AG10803 (cell line): Measurements from ENCODE around the gene VSTM2L.
A peak's percentile ranks its signal among the peaks of the same experiment; 100 is the strongest.

ENCODE experiments used
- DNase-seq: peaks from one replicate; pipeline ENCODE4 v3.0.0; 2010; ENCODE audit warnings: low read depth
- H3K4me3 ChIP-seq: 2 replicates; pipeline ENCODE4 v1.5.1; 2011; ENCODE audit warnings: mild to moderate bottlenecking, low read length, control low read depth
- CTCF ChIP-seq: conservative IDR thresholded peaks from 2 replicates; pipeline ENCODE4 v1.5.1; 2011; ENCODE audit warnings: mild to moderate bottlenecking, low read length, control low read depth, inconsistent platforms

The VSTM2L gene

DNA sequence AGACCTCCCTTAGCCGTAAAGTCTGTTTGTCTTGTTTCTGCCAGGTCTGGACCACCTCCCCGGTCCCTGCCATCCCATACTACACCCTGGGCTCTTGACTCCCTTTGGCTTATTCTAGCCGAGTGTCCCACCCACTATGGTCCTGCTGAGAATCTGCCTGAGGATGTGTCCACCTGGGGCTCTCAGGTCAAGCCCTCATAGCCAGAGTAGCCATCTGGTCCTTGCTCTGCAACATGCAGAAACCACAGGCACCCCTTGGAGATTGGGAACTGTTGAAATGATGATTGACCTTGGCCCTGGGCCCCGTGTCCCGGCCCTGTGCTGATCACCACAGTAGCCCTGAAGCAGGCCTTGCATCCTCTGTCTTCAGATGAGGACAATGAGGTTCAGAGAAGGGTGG, 44.0 kb downstream of the VSTM2L start:
- TF ChIP-seq CTCF, result no peak
- no peak for DNase-seq
- no peak overlapping the region for H3K4me3 ChIP-seq

GRCh38 chr20:37947943-37948342, 45.0 kb downstream of the VSTM2L start:
- H3K4me3 ChIP-seq, result no peak overlapping the region
- no peak for TF ChIP-seq CTCF
- DNase-seq, result no peak

DNA sequence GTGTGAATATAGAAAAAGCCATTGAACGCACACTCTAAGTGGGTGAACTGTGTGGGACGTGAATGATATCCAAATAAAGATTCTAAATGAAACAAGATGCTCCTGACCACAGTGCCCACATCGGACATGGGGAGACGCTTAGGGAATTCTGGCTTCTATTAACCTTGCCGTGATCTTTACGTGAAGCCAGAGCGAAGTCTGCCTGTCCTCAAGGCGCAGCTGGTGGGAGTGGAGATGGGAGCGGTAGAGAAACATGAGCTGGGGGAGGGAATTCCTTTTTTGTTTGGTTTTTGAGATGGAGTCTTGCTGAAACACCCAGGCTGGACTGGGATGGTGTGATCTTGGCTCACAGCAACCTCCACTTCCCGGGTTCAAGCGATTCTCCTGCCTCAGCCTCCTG, 46.0 kb downstream of the VSTM2L start:
- DNase-seq, result peak; percentile 3
- no peak for TF ChIP-seq CTCF

DNA sequence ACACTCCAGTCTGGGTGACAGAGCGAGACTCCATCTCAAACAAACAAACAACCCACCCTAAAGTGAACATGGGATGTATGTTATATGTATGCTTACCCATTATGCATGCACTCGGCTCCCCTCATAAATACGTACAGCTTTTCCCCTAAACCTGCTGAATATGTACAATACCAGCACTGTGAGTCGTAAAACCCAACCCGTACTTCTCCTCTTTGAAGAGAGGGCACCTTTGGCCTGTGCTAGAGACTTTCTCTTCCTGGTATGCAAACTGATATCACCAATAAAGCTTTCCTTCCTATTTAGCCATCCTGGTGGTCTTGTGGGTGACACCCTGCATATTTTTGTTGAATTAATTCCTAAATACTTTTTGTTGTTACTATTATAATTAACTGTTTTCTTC, 51.3 kb downstream of the VSTM2L start:
- no peak for DNase-seq
- no peak overlapping the region for H3K4me3 ChIP-seq
- TF ChIP-seq CTCF, result no peak

More for the DNA sequence above, 46.0 kb downstream of the VSTM2L start:
- no peak overlapping the region for H3K4me3 ChIP-seq

GRCh38 chr20:37954626-37955025, 51.7 kb downstream of the VSTM2L start:
- no peak for DNase-seq
- no peak overlapping the region for H3K4me3 ChIP-seq
- TF ChIP-seq CTCF, result no peak

DNA sequence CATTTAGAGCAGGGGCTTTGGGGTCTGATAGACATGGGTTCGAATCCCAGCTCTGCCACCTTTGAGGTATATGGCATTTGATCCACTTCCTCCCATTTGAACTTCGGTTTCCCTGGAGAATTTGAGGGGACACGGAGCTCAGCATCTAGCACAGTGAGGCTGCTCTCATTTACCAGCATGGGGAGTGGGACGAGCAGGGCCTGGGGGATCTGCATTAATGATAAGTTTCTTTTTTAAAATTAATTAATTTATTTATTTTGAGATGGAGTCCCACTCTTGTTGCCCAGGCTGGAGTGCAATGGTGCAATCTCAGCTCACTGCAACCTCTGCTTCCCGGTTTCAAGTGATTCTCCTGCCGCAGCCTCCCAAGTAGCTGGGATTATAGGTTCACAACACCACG, 52.6 kb downstream of the VSTM2L start:
- no peak for TF ChIP-seq CTCF
- DNase-seq, result no peak
- no peak overlapping the region for H3K4me3 ChIP-seq

GRCh38 chr20:37956107-37956585, 53.2 kb downstream of the VSTM2L start:
- peak; percentile 20 for DNase-seq
- TF ChIP-seq CTCF, result no peak
- H3K4me3 ChIP-seq, result no peak overlapping the region
